ENCODE data around the gene KRT75.

The KRT75 gene

DNA sequence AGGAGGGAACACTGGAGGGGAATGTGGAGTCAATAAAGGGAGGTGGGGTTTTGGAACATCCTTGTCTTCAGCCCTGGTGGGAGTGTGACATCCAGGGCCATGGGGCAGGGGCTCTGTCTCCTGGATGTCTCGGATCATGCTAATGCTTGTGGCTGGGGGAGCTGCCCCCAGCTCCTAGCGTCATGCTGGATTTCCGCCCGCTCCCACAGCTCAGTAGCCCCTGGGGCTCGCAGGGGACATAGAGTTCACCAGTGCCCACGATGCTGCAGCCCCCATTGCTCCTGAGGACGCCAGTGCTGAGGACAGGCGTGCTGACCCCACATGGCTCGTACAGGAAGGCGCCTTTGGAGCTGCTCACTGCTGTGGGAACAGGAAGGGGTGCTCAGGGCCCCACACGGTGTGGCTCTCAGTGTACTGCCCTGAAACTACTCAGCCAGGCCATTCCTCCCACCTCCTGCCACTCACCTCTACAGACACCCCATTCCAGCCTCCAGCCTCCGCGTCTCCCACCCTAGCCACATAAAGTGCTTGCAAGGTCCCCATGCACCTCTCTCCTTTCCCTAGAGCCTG is 39.2 kb downstream of the KRT75 start:
- DNase-seq (ENCODE audit: low read depth in 1 of 2, low spot score in 1 of 2) = no peak

DNA sequence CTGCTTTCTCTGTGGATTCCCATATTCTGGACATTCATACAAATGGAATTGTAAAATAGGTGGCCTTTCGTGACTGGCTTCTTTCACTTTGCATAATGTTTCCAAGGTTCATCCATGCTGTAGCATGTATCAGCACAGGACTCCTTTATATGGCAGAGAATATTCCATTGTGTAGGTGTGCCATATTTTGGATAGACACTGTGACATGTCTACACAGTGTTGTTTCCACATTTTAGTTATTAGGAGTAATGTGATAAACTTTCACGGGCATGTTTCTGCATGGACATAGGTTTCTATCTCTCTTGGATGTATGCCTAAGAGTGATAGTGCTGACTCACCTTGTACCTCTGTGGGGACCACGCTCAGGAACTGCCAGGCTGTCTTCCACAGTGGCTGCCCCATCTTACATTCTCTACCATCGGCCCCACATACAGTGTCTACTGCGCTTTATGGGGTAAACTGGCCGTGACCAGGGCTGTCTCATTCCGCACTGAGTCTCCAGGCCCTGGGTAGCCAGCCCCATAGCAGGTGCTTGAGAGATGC is 41.6 kb downstream of the KRT75 start:
- no peak for DNase-seq (ENCODE audit: low read depth in 1 of 2, low spot score in 1 of 2)

DNA sequence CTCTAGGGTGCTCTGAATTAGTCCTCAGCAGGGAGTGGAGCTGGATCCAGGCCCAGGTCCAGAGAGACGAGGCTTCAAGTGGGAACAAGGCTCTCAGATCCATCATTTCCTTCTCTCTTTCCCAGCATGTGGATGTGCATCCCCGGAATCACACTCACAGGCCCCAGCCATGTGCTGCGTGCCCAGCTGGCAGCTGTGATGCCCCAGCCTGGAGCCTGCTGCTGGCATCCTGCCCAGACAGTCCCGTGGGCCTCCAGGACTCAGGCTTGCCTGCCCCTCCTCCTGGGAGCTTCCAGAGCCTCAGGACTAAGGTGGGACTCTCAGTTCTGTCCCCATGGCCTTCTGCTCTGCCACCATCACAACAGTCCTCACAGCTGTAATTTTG is 42.6 kb downstream of the KRT75 start:
- DNase-seq (ENCODE audit: low read depth in 1 of 2, low spot score in 1 of 2) = no peak

DNA sequence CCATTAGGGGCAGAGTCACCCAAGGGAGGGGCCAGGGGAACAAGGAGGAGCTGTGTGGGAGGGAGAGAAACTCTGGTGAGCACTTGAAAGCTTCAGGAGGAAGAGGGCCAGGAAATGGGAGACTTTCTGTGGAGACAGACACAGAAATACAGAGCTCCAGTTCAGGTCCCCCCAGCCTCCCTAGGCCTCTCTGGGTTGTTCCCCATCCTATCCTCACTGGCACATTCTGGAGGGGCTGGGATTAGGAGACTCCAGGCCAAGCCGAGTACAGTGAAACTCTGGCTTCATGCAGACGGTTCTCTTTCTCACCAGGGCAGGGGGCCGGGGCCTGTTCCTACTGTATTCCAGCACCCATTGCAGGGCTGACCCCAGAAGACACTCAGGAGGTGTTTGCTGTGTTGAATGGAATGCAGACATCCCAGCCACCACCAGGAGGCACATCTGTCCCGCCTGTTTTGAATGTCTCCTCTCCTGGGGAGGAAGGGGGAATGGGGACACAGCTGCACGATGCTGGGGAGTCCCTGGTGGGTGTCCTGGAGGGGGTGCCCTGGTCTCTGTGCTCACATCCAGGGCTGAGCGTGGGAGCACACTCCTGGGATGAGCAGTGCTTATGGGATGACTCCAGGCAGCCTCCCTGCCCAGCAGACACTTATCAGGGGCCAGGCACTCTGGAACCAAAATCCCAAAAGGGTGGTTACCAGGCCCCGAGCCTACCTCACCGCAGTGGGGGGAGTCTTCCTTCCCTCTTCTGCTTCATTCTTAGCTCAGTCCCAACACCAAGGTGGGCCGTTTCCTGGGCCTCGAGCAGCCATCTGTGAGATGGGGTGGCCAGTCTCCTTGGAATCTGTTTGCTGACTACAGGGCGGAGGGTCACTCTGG is 43.2 kb downstream of the KRT75 start:
- DNase-seq (ENCODE audit: low read depth in 1 of 2, low spot score in 1 of 2) = no peak

DNA sequence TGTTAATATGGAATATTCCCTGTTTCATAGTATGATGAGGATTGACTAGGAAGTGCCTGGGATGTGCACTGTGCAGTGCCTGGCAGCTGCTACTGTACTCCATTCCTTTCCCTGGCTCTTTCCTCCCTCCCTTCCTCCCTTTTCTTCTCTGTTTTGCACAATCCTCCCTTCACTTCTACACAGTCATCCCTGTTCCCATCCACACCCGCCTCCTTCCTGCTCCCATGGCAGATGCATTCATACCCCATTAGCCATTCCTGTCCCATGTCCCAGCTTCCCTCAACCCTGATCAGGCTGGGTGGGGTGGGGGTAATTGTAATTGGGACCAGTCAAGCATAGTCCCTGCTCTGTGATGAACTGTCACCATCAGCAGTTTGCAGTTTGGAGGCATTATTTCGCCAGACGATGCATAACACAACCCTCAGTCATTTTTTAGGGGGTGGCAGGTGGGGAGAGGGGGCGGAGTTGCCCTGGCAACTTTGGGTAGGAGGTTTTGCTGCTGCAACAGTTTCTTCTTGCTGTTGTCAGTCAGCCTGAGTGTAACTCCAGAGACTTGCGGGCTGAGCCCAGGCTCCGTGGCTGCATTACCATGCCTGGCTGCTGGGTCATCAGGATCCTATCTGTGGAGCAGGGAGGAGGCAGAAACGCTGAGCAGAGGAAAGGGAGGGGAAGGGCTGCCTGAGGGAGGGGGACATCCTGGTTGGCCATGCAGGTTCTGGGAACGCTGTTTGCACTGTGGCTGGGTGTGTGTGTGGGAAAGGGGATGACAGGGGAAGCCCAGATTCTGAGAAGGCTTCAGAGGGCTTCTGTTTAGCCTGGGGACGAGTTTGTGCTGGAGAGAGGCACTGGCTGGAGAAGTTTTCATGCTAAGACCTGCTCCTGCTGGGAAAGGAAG is 44.6 kb downstream of the KRT75 start:
- DNase-seq (ENCODE audit: low read depth in 1 of 2, low spot score in 1 of 2) = no peak

DNA sequence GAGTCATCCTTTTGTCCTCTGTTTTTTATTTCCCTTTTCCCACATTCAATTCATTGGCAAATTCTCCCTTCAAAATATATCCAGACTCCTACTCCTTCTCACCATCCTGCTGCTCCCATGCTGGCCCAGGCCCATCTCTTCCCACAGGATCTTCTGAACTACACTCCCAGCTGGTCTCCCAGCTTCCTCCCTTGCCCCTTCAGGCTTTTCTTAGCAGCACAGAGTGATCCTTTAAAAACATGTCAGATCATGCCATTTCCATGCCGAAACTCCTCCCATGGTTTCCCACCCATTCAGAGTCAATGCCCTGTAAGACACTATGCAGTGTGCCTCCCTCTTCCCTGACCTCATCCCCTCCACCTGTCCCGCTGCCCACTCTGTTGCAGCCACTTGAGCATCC is 46.3 kb downstream of the KRT75 start:
- DNase-seq (ENCODE audit: low read depth in 1 of 2, low spot score in 1 of 2) = no peak

DNA sequence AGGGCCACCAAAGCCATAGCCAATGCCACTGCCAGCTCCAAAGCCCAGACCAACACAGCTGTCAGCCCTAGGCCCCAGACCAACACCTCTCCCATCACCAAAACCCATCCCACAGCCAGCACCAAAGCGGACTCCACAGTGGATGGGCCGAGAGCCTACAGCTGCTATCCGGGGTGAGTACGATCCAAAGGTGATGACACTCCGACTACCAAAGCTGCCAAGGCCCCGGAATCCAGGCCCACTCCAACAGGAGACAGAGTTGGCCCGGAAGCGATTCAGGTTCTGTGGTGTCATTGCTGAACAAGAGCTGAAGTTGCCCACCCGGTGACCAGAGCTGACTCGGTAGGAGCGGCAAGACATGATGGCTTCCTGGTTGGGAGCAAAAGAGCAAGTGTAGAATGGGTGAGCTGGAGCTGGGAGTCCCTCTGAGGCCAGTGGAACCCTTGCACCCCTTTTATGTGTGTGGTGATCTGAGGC is 48.9 kb downstream of the KRT75 start, which contains the start of gene KRT84:
Gene KRT84 (minus strand): TSS at position 427 of the 477 bp plus-strand sequence. CDS start 67 bp downstream, at position 360.
- DNase-seq (ENCODE audit: low read depth in 1 of 2, low spot score in 1 of 2) = no peak

DNA sequence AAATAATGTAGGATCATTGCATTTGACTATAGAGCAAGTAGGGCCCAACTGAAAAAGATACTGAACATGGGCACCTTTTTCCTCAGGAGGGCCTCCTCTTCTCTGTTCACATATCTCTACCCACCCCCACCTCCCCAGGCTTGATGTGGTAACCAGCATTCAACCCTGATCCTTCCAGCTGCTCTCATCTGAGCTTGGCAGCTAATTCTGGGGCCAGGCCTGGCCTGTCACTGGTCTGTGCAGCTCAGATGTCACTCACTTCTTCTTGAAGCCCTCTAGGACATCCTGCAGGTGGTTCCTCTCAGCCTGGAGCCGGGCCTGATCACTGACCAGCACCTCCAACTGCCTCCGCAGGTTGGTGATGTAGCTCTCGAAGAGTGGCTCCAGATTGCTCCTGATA is 50.8 kb downstream of the KRT75 start:
- no peak for DNase-seq (ENCODE audit: low read depth in 1 of 2, low spot score in 1 of 2)

DNA sequence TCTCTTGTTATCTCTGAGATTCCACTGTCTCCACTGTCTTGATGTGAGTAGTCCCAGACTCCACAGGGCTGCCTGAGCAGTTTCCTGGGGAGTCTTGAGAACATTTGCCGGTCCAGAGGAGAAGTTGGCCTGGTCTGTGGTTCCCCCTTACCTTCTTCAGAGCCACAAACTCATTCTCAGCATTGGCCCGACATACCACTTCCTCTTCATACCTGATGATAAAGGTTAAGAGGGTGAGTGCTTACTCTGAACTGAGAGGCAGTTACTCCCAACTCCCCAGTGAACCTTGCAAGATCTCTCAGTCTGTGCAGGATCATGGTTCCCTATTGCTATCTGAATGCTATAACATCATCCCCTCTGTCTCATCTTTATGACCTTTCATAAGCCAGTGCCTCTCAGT is 51.3 kb downstream of the KRT75 start:
- no peak for DNase-seq (ENCODE audit: low read depth in 1 of 2, low spot score in 1 of 2)

DNA sequence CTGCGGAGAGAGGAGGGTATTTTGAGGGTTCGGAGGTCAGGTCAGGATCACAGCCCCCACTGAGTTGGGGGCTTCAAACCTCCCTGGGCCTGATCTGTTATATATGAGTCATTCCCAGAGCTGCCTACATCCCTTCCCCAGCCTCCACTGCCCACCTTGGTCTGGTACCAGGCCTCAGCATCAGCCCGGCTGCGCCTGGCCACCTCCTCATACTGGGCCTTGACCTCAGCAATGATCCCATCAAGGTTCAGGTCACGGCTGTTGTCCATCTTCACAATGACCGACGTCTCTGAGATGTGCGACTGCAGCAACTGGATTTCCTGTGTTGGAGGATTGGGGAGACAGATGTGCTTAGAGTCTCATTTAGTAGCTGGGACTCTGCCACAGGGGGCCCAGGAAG is 53.0 kb downstream of the KRT75 start:
- DNase-seq (ENCODE audit: low read depth in 1 of 2, low spot score in 1 of 2) = no peak

DNA sequence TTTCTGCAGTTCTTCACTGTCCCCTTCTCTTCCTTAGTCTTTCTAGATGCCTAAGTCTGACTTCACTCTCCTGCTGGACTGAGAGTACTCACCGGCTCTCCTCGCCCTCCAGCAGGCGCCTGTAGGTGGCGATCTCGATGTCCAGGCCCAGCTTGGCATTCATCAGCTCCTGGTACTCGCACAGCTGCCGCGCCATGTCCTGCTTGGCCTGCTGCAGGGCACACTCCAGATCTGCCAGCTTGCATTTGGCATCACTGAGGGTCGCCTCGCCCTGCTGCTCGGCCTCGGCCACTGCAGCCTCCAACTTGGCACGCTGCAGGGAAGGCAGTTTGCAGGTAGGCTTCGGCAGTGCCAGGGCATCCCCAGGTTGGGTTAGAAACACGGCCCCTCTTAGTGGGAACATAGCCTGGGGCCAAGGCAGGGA is 53.9 kb downstream of the KRT75 start:
- no peak for DNase-seq (ENCODE audit: low read depth in 1 of 2, low spot score in 1 of 2)

DNA sequence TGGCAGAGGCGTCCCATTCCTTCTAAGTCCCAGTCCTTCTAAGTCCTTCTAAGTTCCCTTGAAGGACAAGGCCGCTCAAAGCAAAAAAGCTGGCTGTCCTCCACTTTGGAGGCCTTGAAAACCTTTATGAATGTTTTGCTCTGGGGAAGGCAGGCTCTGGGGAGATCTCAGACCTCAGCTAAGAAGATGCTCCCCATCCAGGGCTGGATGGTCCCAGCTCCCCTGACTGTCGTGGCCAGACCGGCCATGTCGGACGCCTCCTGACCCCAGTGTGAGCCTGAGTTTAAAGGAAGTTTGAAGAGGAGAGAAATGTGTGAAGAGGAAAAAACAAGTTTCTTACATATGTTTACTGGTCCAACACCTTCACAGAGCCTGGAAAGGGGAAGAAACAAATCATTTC is 54.6 kb downstream of the KRT75 start:
- no peak for DNase-seq (ENCODE audit: low read depth in 1 of 2, low spot score in 1 of 2)

DNA sequence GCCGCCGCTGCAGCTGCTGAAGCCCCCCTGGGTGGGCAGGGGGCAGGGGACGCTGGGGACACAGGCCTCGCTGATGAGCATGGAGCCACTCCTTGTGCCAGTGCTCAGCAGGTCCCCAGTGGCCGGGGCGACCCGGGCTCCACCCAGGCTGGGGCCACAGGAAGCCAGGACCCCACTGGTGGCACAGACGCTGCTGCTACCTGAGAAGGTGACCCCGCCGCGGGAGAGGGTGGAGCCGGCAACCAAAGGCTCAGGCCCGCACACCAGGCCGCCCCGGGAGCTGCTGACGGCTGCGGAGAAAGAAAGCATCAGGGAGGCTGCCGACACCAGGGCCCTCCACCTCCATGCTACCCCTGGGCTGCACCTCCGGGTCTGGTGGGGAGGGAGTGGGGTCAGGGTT is 56.1 kb downstream of the KRT75 start:
- DNase-seq (ENCODE audit: low read depth in 1 of 2, low spot score in 1 of 2) = no peak

DNA sequence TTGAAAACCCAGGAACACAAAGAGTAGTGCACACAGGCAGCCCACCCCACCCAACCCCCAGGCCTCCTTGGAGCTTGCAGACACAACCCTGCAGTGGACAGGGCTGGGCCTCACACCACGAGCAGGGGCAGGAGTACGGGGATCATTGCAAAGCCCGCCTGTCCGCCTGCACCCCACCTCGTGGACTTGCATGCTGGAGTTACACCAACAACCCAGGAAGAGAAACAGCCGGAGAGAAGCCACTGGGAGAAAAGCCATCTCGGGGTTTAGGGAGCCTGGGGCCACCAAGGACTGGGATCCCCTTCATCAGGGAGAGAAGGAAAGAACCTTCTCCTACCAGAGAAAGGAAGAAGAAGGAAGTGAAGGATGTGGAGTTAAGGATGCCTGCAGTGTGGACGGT is 56.9 kb downstream of the KRT75 start:
- DNase-seq (ENCODE audit: low read depth in 1 of 2, low spot score in 1 of 2) = no peak
